ENCODE measurements around the gene CERS6. TPM values are rescaled to one million over a fixed set of nuclear protein-coding genes. Genes with fewer than 3 reads are reported as not detected.

Gene CERS6
- total and polyA plus RNA-seq, 2 experiments from 2014 or later = 40.9 to 99.1 TPM

GRCh38 chr2:168524005-168524404 is 67.9 kb downstream of the CERS6 start:
- H3K9me2 ChIP-seq (replicated peaks; ENCODE audit: insufficient read depth) = no peaks in the 10 kb centered on the region
- TF ChIP-seq, protein P1, sequence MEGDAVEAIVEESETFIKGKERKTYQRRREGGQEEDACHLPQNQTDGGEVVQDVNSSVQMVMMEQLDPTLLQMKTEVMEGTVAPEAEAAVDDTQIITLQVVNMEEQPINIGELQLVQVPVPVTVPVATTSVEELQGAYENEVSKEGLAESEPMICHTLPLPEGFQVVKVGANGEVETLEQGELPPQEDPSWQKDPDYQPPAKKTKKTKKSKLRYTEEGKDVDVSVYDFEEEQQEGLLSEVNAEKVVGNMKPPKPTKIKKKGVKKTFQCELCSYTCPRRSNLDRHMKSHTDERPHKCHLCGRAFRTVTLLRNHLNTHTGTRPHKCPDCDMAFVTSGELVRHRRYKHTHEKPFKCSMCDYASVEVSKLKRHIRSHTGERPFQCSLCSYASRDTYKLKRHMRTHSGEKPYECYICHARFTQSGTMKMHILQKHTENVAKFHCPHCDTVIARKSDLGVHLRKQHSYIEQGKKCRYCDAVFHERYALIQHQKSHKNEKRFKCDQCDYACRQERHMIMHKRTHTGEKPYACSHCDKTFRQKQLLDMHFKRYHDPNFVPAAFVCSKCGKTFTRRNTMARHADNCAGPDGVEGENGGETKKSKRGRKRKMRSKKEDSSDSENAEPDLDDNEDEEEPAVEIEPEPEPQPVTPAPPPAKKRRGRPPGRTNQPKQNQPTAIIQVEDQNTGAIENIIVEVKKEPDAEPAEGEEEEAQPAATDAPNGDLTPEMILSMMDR (IDR thresholded peaks at IDR 0.05; ENCODE audit: poor library complexity) = no peak
- H3K9me3 ChIP-seq (ENCODE audit: low read depth) = no peaks in the 10 kb centered on the region
- H3K79me2 ChIP-seq = peaks cover 99% of the 10 kb centered on the region
- H4K20me1 ChIP-seq (ENCODE audit: insufficient read depth, poor library complexity, severe bottlenecking) = peaks cover 19% of the 10 kb centered on the region
- H3K27ac ChIP-seq = no peak overlapping the region
- 76% methylated on average over 2 of the region's 2 CpGs for WGBS (ENCODE audit: low lambda C conversion rate, missing lambda C conversion rate)
- no peaks in the 10 kb centered on the region for H3K27me3 ChIP-seq
- no peak overlapping the region for H3K4me2 ChIP-seq
- DNase-seq (ENCODE audit: low spot score) = no peak
- H2AFZ ChIP-seq = no peak overlapping the region
- peaks cover 58% of the 10 kb centered on the region for H3K4me1 ChIP-seq (ENCODE audit: insufficient read depth)
- H3K4me3 ChIP-seq = no peak overlapping the region
- H3K36me3 ChIP-seq (replicated peaks; ENCODE audit: insufficient read depth, low read depth) = no peaks in the 10 kb centered on the region

DNA sequence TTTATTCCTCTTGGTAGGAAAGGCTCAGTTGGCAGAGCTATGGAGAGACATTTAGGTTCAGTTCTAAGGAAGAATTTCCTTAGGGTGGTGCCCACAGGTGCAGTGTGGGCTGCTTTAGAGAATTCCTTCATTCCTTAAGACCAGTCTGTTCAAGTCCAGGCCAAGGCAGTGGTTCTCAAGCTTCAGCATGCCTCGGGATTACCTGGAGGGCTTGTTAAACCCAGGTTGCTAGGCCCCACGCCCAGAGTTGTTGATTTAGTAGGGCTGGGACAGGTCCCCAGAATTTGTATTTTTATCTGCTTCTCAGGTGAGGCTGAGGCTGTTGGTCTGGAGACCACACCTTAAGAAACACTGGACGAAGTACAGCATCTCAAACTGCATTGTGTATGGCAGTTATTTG is 68.9 kb downstream of the CERS6 start:
- Histone ChIP-seq H4K20me1 (ENCODE audit: insufficient read depth, poor library complexity, severe bottlenecking) (peaks cover 12% of the 10 kb centered on the region), H3K4me3 (no peak overlapping the region), H3K27ac (peak overlapping the region; percentile 33), H3K9me3 (ENCODE audit: low read depth) (no peaks in the 10 kb centered on the region), H2AFZ (no peak overlapping the region), H3K79me2 (peaks cover 100% of the 10 kb centered on the region), H3K27me3 (no peaks in the 10 kb centered on the region), H3K36me3 (replicated peaks; ENCODE audit: insufficient read depth, low read depth) (no peaks in the 10 kb centered on the region), H3K4me2 (peak overlapping the region; percentile 29), H3K9me2 (replicated peaks; ENCODE audit: insufficient read depth) (no peaks in the 10 kb centered on the region), H3K4me1 (ENCODE audit: insufficient read depth) (peaks cover 65% of the 10 kb centered on the region)
- 69% methylated on average over 3 of the region's 3 CpGs for WGBS (ENCODE audit: low lambda C conversion rate, missing lambda C conversion rate)
- TF ChIP-seq EZH2phosphoT487 (IDR thresholded peaks at IDR 0.05; ENCODE audit: low read depth, severe bottlenecking, unreplicated experiment) = no peak
- TF ChIP-seq EZH2 (IDR thresholded peaks at IDR 0.05; ENCODE audit: borderline replicate concordance) = no peak
- TF ChIP-seq, protein P1 (IDR thresholded peaks at IDR 0.05; ENCODE audit: poor library complexity) = no peak
- DNase-seq (ENCODE audit: low spot score) = no peak

- no peaks in the 10 kb centered on the region for H3K27me3 ChIP-seq
- peak overlapping the region; percentile 11 for H3K4me2 ChIP-seq
Observed at GRCh38 chr2:168525716-168526446, 69.8 kb downstream of the CERS6 start.

More at GRCh38 chr2:168525716-168526446, 69.8 kb downstream of the CERS6 start:
- 75% methylated on average over 1 of the region's 1 CpG for WGBS (ENCODE audit: low lambda C conversion rate, missing lambda C conversion rate)
- Histone ChIP-seq H3K79me2 (peaks cover 100% of the 10 kb centered on the region), H3K9me3 (ENCODE audit: low read depth) (no peaks in the 10 kb centered on the region), H3K4me3 (no peak overlapping the region), H3K9me2 (replicated peaks; ENCODE audit: insufficient read depth) (no peaks in the 10 kb centered on the region), H3K4me1 (ENCODE audit: insufficient read depth) (peaks cover 73% of the 10 kb centered on the region), H3K36me3 (replicated peaks; ENCODE audit: insufficient read depth, low read depth) (no peaks in the 10 kb centered on the region), H2AFZ (no peak overlapping the region), H3K27ac (peak overlapping the region; percentile 22), H4K20me1 (ENCODE audit: insufficient read depth, poor library complexity, severe bottlenecking) (peaks cover 18% of the 10 kb centered on the region)
- DNase-seq (ENCODE audit: low spot score) = no peak
- TF ChIP-seq, protein P1 (IDR thresholded peaks at IDR 0.05; ENCODE audit: poor library complexity) = no peak
- TF ChIP-seq EZH2 (IDR thresholded peaks at IDR 0.05; ENCODE audit: borderline replicate concordance) = no peak
- no peak for TF ChIP-seq EZH2phosphoT487 (IDR thresholded peaks at IDR 0.05; ENCODE audit: low read depth, severe bottlenecking, unreplicated experiment)
